Activated CD4-positive, alpha-beta T cell treated with anti-CD3 and anti-CD28 coated beads, Interleukin-2, Interleukin-4, amounts not matched to agents 100 ng/mL and 50 ng/mL, durations not matched to agents 16 hours and 8 hours (primary cell): ENCODE data around the gene TTC38.

Source experiments
- DNase-seq: peaks from one replicate; pipeline ENCODE4 v3.0.0-alpha.2; 2020; ENCODE audit warnings: low spot score

TTC38 gene

DNA sequence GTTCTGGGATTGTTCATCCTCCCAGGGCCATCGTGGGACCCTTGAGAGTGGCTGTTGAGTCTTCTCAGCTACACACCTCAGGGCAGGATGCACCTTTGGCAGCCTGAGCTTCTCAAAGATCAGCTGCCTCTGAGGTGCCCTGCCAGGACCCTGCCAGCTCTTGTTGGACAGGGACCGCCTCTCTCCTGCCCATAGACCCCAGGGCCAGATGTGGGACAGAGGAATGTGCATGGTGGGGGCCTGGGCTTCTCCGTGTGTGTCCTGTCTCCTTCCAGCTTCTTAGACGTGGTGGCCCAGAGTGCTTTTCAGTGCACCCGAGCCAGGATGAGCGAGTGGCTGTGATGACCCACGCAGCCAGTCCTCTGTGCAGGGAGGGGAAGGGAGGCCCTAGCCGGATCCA is 61.8 kb downstream of the TTC38 start:
- no peak for DNase-seq

DNA sequence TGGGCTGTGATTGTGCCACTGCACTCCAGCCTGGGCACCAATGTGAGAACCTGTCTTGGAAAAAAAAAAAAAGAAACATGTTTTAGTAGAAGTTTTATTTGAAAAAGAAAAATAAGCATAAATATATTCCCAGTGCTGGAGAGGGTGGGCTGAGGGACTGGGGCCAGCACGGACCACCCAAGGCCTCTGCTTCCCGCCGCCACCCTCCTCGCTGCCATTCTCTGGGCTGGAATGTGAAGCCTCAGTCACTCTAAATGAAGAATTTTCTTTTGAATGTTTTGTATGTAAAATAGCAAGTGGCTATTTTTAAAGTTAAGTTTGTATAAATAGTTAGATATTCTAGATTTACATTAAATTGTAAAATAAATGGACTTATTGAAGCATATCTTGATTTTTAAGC is 62.6 kb downstream of the TTC38 start:
- no peak for DNase-seq

DNA sequence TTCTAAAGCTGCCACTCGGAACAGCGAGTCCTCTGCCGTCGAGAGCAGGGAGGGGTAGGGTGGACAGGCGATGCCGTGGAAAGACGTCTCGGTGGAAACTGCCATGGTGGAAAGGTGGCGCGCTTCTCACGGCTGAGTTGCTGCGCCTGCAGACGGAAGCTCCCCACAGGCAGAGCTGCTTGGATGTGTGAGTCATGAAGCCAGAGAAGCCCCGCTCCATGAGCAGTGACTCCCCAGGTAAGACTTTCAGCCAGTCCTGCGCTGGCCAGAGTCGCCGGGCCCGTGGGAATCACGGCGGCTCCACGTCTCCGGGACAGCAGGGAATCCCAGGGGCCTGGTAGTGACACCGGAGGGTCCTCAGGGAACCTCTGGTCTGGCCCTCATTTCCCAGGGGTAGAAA is 63.7 kb downstream of the TTC38 start:
- DNase-seq = no peak

DNA sequence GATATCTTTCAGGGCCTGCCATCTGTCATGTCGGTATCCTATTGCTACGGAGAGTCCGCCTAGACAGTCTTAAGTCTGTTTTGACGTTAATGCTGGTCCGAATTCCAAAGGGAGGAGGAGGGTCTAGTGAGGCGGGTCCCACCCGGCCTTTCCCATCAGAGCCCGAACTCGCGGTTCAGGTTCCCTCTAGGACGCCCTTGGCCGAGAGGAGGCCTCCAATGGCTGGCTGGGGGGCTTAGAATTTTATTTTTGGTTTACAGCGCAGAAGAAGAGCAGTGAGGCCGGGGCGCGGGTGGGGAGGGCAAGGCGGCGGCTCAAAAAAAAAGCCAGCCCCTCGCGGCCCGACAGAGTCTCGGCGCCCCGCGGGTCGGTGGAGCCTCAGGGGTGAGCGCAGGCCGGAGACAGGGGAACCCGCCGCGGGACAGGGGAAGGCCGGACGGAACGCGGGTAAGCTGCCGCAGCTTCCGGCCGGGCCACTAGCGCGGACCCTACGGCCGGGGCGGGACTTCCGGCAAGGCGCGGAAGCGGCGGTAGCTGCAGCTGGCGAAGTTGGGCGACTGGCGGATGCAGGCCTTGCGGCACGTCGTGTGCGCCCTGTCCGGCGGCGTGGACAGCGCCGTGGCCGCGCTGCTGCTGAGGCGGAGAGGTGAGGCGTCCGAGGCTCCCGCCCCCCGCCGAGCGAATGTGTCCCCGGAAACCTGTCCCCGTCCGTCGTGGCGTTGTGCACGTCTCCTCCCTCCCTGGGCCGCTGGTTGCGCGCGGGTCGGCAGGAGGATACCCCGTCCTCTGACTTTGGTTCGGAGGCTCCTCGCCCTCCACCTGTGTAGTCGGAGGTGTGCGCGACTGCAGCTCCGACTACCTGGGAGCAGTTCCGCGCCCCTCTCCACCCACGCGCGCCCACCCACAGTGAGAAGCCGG is 67.7 kb downstream of the TTC38 start, which contains the start of gene TRMU:
TSS of gene TRMU (plus strand) at position 514 of the 918 bp plus-strand sequence. CDS start at position 565, 51 bp downstream.
- DNase-seq = peak; percentile 81

DNA sequence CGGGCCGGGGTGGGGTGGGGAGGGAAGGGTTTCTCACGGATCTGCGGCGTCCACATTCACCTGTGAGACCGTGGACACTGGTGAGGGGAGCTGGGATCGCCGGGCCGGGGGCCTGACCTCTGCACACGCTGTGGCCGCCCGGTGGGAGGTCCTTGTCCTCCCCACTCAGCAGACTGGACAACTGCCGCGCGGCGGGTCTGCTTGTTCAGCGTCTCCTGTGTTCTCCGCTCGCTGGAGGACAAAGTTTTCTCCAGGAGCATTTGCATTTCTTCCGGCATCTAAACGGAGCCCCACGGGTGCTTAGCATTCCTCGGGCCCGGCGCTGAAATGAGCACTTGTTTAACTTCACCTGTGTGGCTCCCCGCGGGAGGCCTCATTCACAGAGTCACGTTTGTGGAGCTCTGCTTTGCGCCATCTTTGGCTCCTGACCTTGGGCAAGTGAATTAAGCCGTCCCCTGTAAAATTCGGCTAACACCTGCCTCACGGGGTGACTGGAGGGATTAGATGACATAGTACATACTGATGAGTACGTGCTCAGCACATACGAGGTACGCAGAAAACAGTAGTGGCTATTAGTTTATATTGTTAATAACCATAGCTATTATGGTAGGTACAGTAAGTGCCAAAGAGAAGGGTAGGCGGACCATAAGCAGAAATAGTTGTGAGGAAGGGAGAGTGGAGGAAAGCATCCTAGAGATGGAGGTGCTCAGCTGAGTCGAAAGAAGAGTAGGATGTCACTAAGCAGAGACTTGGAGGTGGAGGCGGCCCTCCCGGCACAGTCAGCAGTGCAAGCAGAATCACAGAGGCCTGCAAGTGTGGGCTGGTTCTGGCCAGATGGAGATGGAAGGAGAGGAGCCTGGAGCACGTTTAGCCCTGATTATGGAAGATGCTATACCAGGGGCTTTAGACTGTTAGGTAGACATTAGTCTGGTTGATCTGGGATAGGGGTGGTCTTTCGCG is 68.6 kb downstream of the TTC38 start:
- no peak for DNase-seq

DNA sequence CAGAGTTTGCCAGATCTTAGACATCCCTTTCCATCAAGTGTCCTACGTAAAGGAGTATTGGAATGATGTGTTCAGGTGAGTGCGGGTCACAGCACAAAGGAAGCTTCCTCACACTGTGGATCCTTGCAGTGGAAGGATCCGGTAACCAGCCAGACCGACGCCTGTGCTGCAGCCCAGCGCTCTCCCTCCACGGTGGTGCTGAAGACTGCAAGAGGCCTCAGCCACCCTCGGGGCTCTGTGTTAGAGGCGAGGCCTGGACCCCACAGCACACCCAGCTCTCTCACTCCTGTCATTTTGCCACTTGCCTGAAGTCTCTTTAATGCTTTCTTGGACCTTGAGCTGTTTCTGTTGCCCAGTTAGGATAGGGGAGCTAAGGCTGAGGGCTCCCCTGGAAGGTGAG is 70.1 kb downstream of the TTC38 start:
- no peak for DNase-seq

DNA sequence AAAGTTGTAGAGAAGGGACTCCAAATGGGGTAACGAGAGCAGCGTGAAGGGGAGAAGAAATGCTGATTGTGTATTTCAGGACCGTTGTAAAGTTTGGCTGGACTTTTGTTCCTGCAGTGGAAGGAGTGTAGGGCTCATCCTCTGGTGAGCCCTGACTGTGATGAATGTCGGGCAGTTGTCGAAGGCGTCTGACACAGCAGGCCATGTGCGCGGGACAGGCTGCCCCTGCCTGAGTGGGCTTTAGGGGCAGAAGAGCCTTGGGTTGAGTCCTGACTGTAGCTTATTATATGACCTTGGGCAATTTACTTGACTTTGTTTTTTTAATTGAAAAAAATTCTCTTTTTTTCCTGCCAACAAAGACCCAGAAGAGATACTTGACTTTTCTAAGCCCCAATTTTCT is 70.8 kb downstream of the TTC38 start:
- DNase-seq = no peak

DNA sequence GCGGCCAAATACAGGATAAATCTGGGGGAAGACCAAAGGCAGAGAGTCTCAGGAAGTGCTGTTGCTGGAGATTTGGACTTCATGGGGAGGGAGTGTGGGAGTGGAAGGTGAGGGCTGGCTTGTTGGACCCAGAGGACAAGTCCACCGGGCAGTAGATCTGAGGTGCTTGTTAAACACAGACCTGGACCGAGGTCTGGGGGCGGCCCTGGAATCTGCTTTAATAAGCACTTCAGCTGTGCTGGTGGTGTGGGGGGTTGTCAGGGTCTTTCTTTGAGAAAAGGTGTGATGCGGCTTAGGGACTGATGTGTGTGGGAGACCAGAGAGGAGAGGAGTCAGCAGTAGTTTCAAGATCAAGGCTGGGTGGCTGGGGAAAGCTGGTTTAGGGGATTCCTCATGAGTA is 72.1 kb downstream of the TTC38 start:
- no peak for DNase-seq

DNA sequence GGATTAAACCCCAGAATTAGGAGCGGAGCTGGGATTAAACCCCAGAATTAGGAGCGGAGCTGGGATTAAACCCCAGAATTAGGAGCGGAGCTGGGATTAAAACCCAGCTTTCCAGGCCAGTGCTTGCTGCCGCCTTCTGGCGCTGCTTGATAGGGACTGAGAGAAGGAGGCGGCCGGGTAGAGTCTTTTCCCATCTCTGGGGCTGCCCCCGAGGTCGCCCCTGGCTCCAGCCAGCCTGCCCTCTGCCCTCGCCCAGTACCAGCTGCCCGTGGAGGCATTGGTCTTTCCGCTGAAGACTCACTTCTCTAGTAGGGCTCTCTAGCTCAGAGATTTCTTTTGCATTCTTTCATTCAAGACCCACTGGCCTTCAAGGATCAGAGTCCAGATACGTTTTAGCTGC is 72.9 kb downstream of the TTC38 start:
- DNase-seq = no peak
